Large intestine (tissue), 3 donors: Measurements from ENCODE around the gene FIZ1. TPM values are rescaled to one million over a fixed set of nuclear protein-coding genes. Genes with fewer than 3 reads are reported as not detected.

Experiments used
- DNase-seq, 2 donors: peaks; one replicate each; pipeline versions ENCODE4 v3.0.0 to v3.0.0-alpha.2; 2013
- H3K27ac ChIP-seq: one replicate; pipeline ENCODE4 v1.5.1; 2013; ENCODE audit warnings: low read length
- H3K27me3 ChIP-seq: 2 replicates; pipeline ENCODE4 v1.6.1; 2013; ENCODE audit warnings: low read length; ENCODE audit not compliant: control insufficient read depth, insufficient read depth
- H3K36me3 ChIP-seq: 2 replicates; pipeline ENCODE4 v1.6.1; 2013; ENCODE audit warnings: low read length; ENCODE audit not compliant: control insufficient read depth, insufficient read depth
- H3K4me1 ChIP-seq: one replicate; pipeline ENCODE4 v1.6.1; 2013; ENCODE audit warnings: low read length; ENCODE audit not compliant: control insufficient read depth, insufficient read depth
- H3K4me3 ChIP-seq: one replicate; pipeline ENCODE4 v1.5.1; 2013; ENCODE audit warnings: low read length
- H3K9me3 ChIP-seq: one replicate; pipeline ENCODE4 v1.6.1; 2013; ENCODE audit warnings: mild to moderate bottlenecking, low read depth, low read length, moderate library complexity; ENCODE audit not compliant: control insufficient read depth
- WGBS: methylation state at CpG from one replicate; pipeline ENCODE4 v1.1.5; 2013; ENCODE audit warnings: low lambda C conversion rate; ENCODE audit not compliant: insufficient coverage; 5-methylcytosine and 5-hydroxymethylcytosine counted together
- polyA plus RNA-seq: library from polyadenylated mRNA; unstranded; fragments of 120-200 nt; gene quantifications from one replicate; pipeline ENCODE4 v1.2.1, GENCODE V29; 2013

The FIZ1 gene
- polyA plus RNA-seq, 1 donor: 13.9 TPM

DNA sequence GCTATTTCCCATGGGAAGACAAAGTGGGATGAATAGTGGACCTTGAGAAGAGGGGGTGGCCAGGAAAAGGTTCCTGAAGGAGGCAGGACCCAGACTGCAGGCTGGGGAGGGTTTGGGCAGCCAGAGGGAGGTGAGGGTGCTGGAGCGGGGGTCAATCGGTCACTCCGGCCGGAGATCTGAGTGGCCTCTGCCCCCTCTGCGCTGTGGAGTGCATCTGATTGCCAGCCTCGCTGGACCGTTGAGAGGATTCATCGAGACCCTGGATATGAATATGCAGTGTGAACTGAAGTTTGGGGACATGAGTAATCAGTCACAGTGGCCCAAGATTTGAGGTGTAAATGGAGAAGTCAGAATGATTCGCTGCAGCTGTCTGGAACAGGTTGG is 36.0 kb upstream of the FIZ1 start:
- WGBS: 0% methylated on average over 3 of the region's 9 CpGs
- H3K4me1 ChIP-seq: peaks cover 15% of the 10 kb centered on the region

DNA sequence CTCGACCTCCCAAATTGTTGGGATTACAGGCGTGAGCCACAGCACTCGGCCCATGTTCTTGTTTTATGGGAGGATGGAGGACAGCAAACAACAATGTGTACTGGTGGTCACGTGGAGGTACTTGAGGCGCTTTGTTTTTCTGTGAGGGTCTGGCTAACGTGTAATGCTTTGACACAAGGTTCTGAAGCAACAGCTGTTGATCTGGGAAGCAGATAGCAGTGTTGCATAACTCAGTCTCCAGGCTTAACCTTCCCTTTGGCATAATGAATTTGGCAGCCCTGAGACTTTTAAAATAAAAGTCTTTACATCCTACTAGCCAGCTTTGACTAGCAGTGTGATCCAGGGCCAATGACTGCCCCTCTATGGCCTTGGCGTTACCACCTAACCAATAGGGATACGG is 34.5 kb upstream of the FIZ1 start:
- H3K4me1 ChIP-seq: peaks cover 11% of the 10 kb centered on the region
- no CpG with 5 or more reads among the region's 8 CpGs for WGBS
- DNase-seq: peak in 1 of 2 donors; percentile 1
- H3K4me3 ChIP-seq: no peak overlapping the region
- no peaks in the 10 kb centered on the region for H3K9me3 ChIP-seq
- H3K27me3 ChIP-seq: no peaks in the 10 kb centered on the region
- no peak overlapping the region for H3K27ac ChIP-seq
- peaks cover 4% of the 10 kb centered on the region for H3K36me3 ChIP-seq

More for the DNA sequence above, 36.0 kb upstream of the FIZ1 start:
- peak in 1 of 2 donors; percentile 28 for DNase-seq
- Histone ChIP-seq H3K36me3 (peaks cover 4% of the 10 kb centered on the region), H3K27ac (peak overlapping the region; percentile 94), H3K9me3 (peaks cover 5% of the 10 kb centered on the region), H3K27me3 (no peaks in the 10 kb centered on the region), H3K4me3 (peak overlapping the region; percentile 99)

DNA sequence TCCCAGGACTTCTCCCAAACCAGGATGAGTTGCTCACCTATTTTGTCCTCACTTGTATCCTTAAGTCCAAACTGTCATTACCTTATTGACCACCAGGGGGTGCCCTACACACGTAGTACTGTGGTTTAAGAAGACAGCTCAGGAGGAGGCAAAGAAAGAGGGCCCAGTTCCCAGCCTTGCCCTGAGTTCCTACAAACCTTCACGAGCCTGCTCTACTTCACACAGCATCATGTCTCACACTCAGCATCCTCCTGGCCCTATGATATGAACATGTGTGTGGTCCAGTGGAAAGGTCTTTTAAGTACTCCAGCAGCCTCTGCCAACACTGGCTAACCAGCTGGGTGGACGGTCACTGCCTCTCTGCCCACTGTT is 33.1 kb upstream of the FIZ1 start:
- DNase-seq: peak; percentile 86 to 93
- H3K4me1 ChIP-seq: peaks cover 11% of the 10 kb centered on the region
- H3K4me3 ChIP-seq: no peak overlapping the region
- H3K36me3 ChIP-seq: no peaks in the 10 kb centered on the region
- H3K27ac ChIP-seq: no peak overlapping the region
- no CpG with 5 or more reads among the region's 3 CpGs for WGBS
- no peaks in the 10 kb centered on the region for H3K27me3 ChIP-seq
- H3K9me3 ChIP-seq: no peaks in the 10 kb centered on the region

DNA sequence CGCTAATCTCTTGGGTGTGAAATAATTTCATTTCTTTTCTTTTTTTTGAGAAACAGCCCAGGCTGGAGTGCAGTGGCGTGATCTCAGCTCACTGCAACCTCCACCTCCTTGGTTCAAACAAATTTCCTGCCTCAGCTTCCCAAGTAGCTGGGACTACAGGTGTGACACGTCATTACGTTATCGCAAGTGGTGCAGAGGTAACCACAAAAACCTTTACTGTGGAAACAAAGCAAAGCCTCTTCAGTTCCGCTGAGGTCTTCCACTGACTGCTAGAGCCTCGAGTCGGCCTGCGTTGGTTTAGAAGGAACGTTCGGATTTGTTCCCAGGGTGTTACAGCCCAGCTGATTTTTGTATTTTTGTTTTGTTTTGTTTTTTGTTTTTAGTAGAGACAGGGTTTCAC is 27.0 kb upstream of the FIZ1 start:
- H3K27ac ChIP-seq: no peak overlapping the region
- peaks cover 6% of the 10 kb centered on the region for H3K36me3 ChIP-seq
- no peak overlapping the region for H3K4me3 ChIP-seq
- no peak for DNase-seq
- peaks cover 14% of the 10 kb centered on the region for H3K4me1 ChIP-seq
- H3K27me3 ChIP-seq: no peaks in the 10 kb centered on the region
- no CpG with 5 or more reads among the region's 11 CpGs for WGBS
- H3K9me3 ChIP-seq: no peaks in the 10 kb centered on the region

DNA sequence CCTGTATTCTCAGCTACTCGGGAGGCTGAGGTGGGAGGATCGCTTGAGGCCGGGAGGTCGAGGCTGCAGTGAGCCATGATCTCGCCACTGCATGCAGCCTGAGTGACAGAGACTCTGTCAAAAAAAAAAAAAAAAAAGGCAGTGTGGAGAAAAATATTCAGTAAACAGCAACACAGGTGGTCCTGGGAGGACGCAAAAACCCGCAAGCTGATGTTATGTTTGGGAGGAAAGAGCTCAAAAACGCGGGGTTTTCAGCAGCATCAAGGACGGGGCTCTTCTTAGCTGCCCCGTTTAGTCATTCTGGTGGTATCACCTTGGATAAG is 25.6 kb upstream of the FIZ1 start:
- H3K4me3 ChIP-seq: peak overlapping the region; percentile 75
- peak overlapping the region; percentile 96 for H3K27ac ChIP-seq
- DNase-seq: no peak
- H3K36me3 ChIP-seq: peaks cover 18% of the 10 kb centered on the region
- H3K4me1 ChIP-seq: peaks cover 14% of the 10 kb centered on the region
- no CpG with 5 or more reads among the region's 11 CpGs for WGBS
- no peaks in the 10 kb centered on the region for H3K27me3 ChIP-seq
- H3K9me3 ChIP-seq: no peaks in the 10 kb centered on the region

DNA sequence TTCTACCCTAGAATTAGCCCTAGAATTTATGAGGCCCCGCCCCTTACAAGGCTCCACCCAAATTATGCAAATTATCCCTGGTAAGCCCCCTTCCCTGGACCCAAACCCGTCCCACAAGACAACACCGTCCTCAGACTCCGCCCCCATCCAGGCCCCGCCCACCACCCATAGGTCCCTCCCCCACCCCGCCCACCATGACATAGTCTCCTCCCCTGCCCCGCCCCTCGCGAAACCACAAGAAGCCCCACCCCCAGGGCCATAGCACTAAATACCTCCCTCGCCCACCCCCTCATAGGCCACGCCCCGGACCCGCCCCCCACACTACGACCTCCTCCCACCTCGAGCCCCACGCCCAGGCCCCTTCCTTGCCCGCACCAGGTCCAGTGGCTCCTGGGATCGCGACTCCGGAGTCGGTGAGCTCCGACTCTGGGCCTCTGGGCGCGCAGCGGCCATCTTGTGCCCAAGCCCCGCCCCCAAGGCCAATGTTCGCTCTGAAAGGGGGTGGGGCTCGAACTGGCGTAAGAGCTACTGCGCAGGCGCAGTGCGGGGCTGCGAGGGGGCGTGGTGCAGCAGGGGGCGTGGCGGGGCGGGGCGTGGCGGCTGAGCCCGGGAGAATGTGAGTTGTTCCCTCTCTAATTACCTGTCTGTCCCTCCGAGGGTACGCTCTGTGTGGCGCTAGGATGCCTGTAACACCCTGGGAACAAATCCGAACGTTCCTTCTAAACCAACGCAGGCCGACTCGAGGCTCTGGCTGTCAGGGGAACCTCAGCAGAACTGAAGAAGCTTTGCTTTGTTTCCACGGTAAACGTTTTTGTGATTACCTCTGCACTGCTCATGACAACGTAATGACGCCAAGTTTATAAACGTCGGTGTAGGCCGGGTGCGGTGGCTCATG is 25.0 kb upstream of the FIZ1 start, which contains the start of gene ZNF784:
ZNF784 (minus strand) TSS at position 458 of the 895 bp plus-strand sequence; CDS start at position 453, 5 bp downstream.
- WGBS: no CpG with 5 or more reads among the region's 56 CpGs
- Histone ChIP-seq H3K27ac (peak within 1 kb of the TSS; percentile 96), H3K36me3 (peaks cover 18% of the 10 kb centered on the region), H3K4me1 (peaks cover 14% of the 10 kb centered on the region), H3K4me3 (peak within 1 kb of the TSS; percentile 75), H3K27me3 (no peaks in the 10 kb centered on the region), H3K9me3 (no peaks in the 10 kb centered on the region)
- DNase-seq: peak; percentile 93 to 95

DNA sequence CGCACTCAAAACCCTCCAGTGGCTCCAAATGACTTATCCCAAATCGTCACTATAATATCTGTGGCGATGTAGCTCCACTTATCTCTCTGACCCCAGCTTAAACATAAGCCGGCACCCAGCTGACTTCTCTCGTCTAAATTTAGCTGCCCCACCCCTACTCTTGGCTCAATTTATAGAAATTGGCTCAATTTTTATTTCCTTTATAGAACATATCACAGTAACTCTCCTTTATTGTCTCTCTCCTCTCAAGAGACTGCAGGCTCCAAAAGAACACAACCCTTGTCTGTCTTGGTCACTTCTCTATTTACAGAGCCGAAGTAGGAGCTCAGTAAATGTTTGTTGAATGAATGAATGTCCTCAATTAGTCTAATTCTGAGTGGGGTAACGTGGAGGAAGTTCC is 24.2 kb upstream of the FIZ1 start:
- peak in 1 of 2 donors; percentile 2 for DNase-seq
- Histone ChIP-seq H3K9me3 (no peaks in the 10 kb centered on the region), H3K4me1 (peaks cover 14% of the 10 kb centered on the region), H3K36me3 (peaks cover 18% of the 10 kb centered on the region), H3K27ac (peak overlapping the region; percentile 27), H3K4me3 (peak overlapping the region; percentile 33), H3K27me3 (no peaks in the 10 kb centered on the region)
- WGBS: 67% methylated on average over 1 of the region's 7 CpGs

DNA sequence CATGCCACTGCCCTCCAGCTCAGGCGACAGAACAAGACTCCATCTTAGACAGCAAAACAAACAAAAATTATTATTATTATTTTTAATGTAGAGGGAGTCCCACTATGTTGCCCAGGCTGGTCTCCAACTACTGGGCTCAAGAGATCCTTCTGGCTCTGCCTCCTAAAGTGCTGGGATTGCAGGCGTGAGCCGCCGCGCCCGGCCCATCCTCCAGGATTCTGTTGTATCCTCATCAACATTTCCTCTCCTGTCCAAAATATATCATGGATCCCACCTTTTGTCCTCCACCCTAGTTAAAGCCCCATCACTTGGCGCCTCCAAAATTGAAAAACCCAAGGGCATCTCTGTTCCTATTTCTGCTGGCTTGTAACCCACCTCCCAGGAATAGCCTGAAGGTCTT is 23.8 kb upstream of the FIZ1 start:
- no peak overlapping the region for H3K27ac ChIP-seq
- WGBS: no CpG with 5 or more reads among the region's 7 CpGs
- peaks cover 18% of the 10 kb centered on the region for H3K36me3 ChIP-seq
- no peaks in the 10 kb centered on the region for H3K9me3 ChIP-seq
- DNase-seq: no peak
- peaks cover 14% of the 10 kb centered on the region for H3K4me1 ChIP-seq
- no peaks in the 10 kb centered on the region for H3K27me3 ChIP-seq
- no peak overlapping the region for H3K4me3 ChIP-seq

DNA sequence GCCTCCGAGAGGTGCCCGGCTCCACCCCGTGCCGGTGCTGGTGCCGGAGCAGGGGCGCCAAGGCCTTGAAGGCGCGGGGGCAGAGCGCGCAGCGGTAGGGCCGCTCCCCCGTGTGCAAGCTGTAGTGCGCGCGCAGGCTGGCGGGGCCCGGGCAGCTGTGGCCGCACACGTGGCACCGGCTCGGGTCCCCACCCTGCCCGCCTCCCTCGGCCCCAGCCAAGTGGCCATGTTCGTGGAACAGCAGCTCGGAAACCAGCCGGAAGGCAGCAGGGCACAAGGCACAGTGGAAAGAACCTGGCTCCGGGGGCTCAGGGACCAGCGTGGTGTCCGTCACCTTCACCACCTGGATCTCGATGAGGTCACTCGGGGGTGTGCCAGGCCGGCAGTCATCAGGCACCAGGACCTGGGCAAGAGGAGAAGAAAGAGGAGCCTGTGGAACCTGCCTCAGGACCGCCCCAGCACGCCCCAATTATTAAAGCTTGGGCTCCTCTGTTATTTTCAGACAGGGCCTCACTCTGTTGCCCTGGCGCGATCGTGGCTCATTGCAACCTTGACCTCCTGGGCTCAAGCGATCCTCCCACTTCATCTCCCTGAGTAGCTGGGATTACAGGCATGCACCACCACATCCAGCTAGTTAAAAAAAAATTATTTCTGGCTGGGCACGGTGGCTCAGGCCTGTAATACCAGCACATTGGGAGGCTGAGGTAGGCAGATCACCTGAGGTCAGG is 23.1 kb upstream of the FIZ1 start:
- peaks cover 21% of the 10 kb centered on the region for H3K36me3 ChIP-seq
- no peaks in the 10 kb centered on the region for H3K9me3 ChIP-seq
- no peak overlapping the region for H3K27ac ChIP-seq
- H3K27me3 ChIP-seq: no peaks in the 10 kb centered on the region
- DNase-seq: no peak
- H3K4me3 ChIP-seq: no peak overlapping the region
- H3K4me1 ChIP-seq: peaks cover 14% of the 10 kb centered on the region
- no CpG with 5 or more reads among the region's 40 CpGs for WGBS

DNA sequence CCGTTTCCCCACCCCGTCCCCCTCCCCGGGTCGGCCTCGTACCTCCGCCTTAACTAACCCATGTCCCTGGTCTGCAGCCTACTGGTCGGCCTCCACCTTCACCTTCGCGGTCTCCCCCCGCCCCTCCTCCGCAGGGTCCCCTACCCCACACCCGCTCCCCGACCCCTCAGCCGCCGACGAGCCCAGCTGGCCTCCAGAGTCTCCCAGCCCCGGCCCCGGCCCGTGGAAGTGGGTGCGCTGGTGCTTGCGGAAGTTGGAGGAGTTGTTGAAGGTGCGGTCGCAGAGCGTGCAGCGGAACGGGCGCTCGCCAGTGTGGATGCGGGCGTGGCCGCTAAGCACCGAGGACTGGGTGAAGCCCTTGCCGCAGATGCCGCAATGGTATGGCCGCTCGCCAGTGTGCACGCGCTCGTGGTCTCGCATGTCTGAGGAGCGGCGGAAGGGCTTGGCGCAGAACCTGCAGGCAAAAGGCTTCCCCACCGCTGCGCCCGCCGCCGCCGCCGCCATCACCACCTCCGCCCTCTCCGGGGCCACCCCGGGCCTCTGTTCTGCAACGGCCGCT is 22.4 kb upstream of the FIZ1 start:
- Histone ChIP-seq H3K27me3 (no peaks in the 10 kb centered on the region), H3K4me1 (peaks cover 14% of the 10 kb centered on the region), H3K36me3 (peaks cover 27% of the 10 kb centered on the region), H3K9me3 (no peaks in the 10 kb centered on the region), H3K4me3 (no peak overlapping the region), H3K27ac (no peak overlapping the region)
- WGBS: 100% methylated on average over 4 of the region's 55 CpGs
- DNase-seq: no peak
